Endothelial cell of umbilical vein (primary cell): ENCODE results near the gene BMPR2. TPM values are rescaled to one million over a fixed set of nuclear protein-coding genes. Genes with fewer than 3 reads are reported as not detected.
A peak's percentile ranks its signal among the peaks of the same experiment; 100 is the strongest.
"Not testable (repeated sequence)": the region's sequence is repeated elsewhere in the genome, so short reads cannot be mapped to it uniquely, and the experiment has no call there.

Experiments
- BruUV-seq: library from RNA; stranded (reverse); fragments of 400-500 nt; replicated peaks from 2 replicates; lab custom pipeline; 2021; lab: Mats Ljungman, UMichigan
- CTCF ChIA-PET: fragments of 300-600, 350-600 bp; sonication (Branson Sonifier 250); formaldehyde crosslinking; loops from one replicate; lab custom pipeline; 2021; ENCODE audit warnings: antibody characterized with exemption, inconsistent platforms; lab: Charles Lee
- POLR2A ChIA-PET: fragments of 300-600, 350-600 bp; sonication (Branson Sonifier 250); formaldehyde crosslinking; loops from one replicate; lab custom pipeline; 2021; ENCODE audit warnings: antibody characterized with exemption, inconsistent platforms; lab: Charles Lee
- DNase-seq: peaks from one replicate; pipeline ENCODE4 v3.0.0-alpha.2; 2011; ENCODE audit warnings: low read depth, low spot score
- FAIRE-seq: peaks from 2 replicates; lab custom pipeline; 2011; peaks lifted over from hg19 to GRCh38; lab: Jason Lieb, UNC
- H2AFZ ChIP-seq: 2 replicates; pipeline ENCODE4 v1.6.0; 2012; ENCODE audit warnings: low read depth, low read length, control low read depth, inconsistent platforms
- H3K27ac ChIP-seq: 2 replicates; pipeline ENCODE4 v1.5.1; 2011; ENCODE audit warnings: low read depth, mild to moderate bottlenecking, control low read depth, low read length, moderate library complexity; ENCODE audit not compliant: insufficient read depth
- H3K27me3 ChIP-seq, 2 experiments: 2 replicates each; pipeline versions ENCODE4 v1.6.0 to v1.6.1; 2011; ENCODE audit warnings: low read length in 2 of 2, mixed read lengths in 1 of 2; ENCODE audit not compliant: control insufficient read depth in 2 of 2, insufficient read depth in 2 of 2
- H3K36me3 ChIP-seq, 2 experiments: 2 replicates in 1 of 2; 3 replicates in 1 of 2; pipeline ENCODE4 v1.5.1; 2011; ENCODE audit warnings: low read length in 2 of 2, mild to moderate bottlenecking in 1 of 2, moderate library complexity in 1 of 2; ENCODE audit not compliant: control insufficient read depth in 2 of 2, insufficient read depth in 2 of 2; ENCODE audit errors: extremely low read depth in 1 of 2
- H3K4me1 ChIP-seq: 3 replicates; pipeline ENCODE4 v1.5.1; 2011; ENCODE audit warnings: mild to moderate bottlenecking, low read length; ENCODE audit not compliant: control insufficient read depth, insufficient read depth; ENCODE audit errors: extremely low read depth
- H3K4me2 ChIP-seq: 2 replicates; pipeline ENCODE4 v1.6.1; 2011; ENCODE audit warnings: low read length, control low read depth, mixed read lengths; ENCODE audit not compliant: insufficient read depth
- H3K4me3 ChIP-seq, 3 experiments: fragments of 200-600 bp in 1 of 3; sonication (generic), shearing (Covaris generic) in 1 of 3; replicated peaks in 1 of 3; 2 replicates each; pipeline ENCODE4 v1.5.1; 2011 to 2016; ENCODE audit warnings: control low read depth in 3 of 3, low read length in 3 of 3, mild to moderate bottlenecking in 2 of 3, inconsistent platforms in 1 of 3, low read depth in 1 of 3, moderate library complexity in 1 of 3; ENCODE audit not compliant: insufficient read depth in 1 of 3
- H3K79me2 ChIP-seq: 2 replicates; pipeline ENCODE4 v1.6.0; 2012; ENCODE audit warnings: low read length, inconsistent platforms; ENCODE audit not compliant: control insufficient read depth, insufficient read depth
- H3K9ac ChIP-seq: replicated peaks from 2 replicates; pipeline ENCODE3; 2011; ENCODE audit warnings: low read length, control low read depth; ENCODE audit not compliant: insufficient read depth; ENCODE audit errors: extremely low read depth
- H3K9me1 ChIP-seq: replicated peaks from 3 replicates; pipeline ENCODE4 v1.6.0; 2011; ENCODE audit warnings: mild to moderate bottlenecking, low read length; ENCODE audit not compliant: control insufficient read depth, insufficient read depth; ENCODE audit errors: extremely low read depth
- H3K9me3 ChIP-seq: replicated peaks from 2 replicates; pipeline ENCODE4 v1.5.1; 2012; ENCODE audit warnings: low read length, inconsistent platforms; ENCODE audit not compliant: control insufficient read depth, insufficient read depth
- H4K20me1 ChIP-seq: replicated peaks from 2 replicates; pipeline ENCODE3; 2011; ENCODE audit warnings: mild to moderate bottlenecking, low read length; ENCODE audit not compliant: control insufficient read depth, insufficient read depth; ENCODE audit errors: extremely low read depth
- EZH2 ChIP-seq: IDR thresholded peaks from 2 replicates; pipeline ENCODE4 v1.6.1; 2012; ENCODE audit warnings: borderline replicate concordance, low read depth, mild to moderate bottlenecking, moderate library complexity, low read length, inconsistent platforms; ENCODE audit not compliant: severe bottlenecking
- GATA2 ChIP-seq: IDR thresholded peaks from 2 replicates; pipeline ENCODE4 v1.7.0; 2011; ENCODE audit warnings: low read depth, mild to moderate bottlenecking, moderate library complexity, mixed read lengths, low read length; ENCODE audit not compliant: insufficient read length, insufficient read depth
- JUN ChIP-seq: IDR thresholded peaks from 2 replicates; pipeline ENCODE4 v1.6.1; 2011; ENCODE audit warnings: borderline replicate concordance, low read depth; ENCODE audit not compliant: insufficient read length, insufficient read depth
- POLR2A ChIP-seq: IDR thresholded peaks from 2 replicates; pipeline ENCODE4 v1.6.1; 2012; ENCODE audit warnings: low read depth, mild to moderate bottlenecking, control low read depth, low read length
- POLR2AphosphoS5 ChIP-seq: IDR thresholded peaks from 2 replicates; pipeline ENCODE4 v1.6.1; 2012; ENCODE audit warnings: low read depth, mild to moderate bottlenecking, control low read depth, low read length, moderate library complexity; ENCODE audit not compliant: insufficient read depth
- dilution Hi-C: fragments of 300-500 bp; cut with MboI; formaldehyde crosslinking; loops from one replicate; pipeline ENCODE4 v1.15.0; 2019; ENCODE audit warnings: low sequenced_read_pairs; ENCODE audit not compliant: extremely low pct_ligation_motif_present
- intact Hi-C: fragments of 100-400 bp; cut with micrococcal nuclease; formaldehyde crosslinking; loops from one replicate; pipeline ENCODE4 v1.10.0; 2022
- polyA plus RNA-seq, 4 experiments: library from polyadenylated mRNA; depleted of rRNA in 3 of 4; stranded (reverse) in 3 of 4; unstranded in 1 of 4; fragments of >200 nt; gene quantifications; 2 replicates each; pipeline versions ENCODE4 v1.2.1 to v1.2.3, GENCODE V29; 2011 to 2012; ENCODE audit warnings: missing spikeins in 1 of 4
- total RNA-seq: library from RNA; stranded (reverse); gene quantifications from 2 replicates; pipeline ENCODE4 v1.2.3, GENCODE V29; 2021
- TF ChIP-seq, protein P1 (sequence below), 2 donors: IDR thresholded peaks; 1 replicate in 1 of 2; 2 replicates in 1 of 2; pipeline ENCODE4 v1.5.1; 2011; ENCODE audit warnings: low read length in 2 of 2, mild to moderate bottlenecking in 2 of 2, moderate library complexity in 2 of 2, control low read depth in 1 of 2, inconsistent platforms in 1 of 2, low read depth in 1 of 2; ENCODE audit not compliant: insufficient read depth in 1 of 2; ENCODE audit errors: extremely low read depth in 1 of 2
- TF ChIP-seq, protein P2 (sequence below): IDR thresholded peaks from 2 replicates; pipeline ENCODE4 v1.6.1; 2011; ENCODE audit not compliant: insufficient read depth, insufficient read length

Gene BMPR2
- total and polyA plus RNA-seq, 2 donors (not counting 3 experiments of a cell fraction or from before 2014, with no cell fraction given), result 35.8 to 113 TPM

DNA sequence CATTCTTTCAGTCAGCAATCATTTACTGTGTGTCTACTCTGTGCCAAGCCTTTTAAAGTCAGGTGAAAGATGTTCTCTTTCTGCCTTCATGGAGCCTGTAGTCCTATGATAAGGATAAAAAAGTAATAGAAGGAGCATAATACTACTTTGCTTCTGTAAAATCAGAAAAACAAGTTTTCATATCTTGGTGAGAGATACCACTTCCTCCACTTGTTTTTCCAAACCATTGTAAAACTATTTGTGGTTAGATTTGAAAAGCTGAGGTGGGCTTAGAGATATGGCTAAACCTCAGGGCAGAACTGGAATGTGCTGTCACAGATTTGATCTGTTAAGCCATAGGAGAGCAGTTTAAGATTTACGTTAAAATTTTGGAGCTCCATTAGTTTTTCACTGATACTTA, 153.9 kb downstream of the BMPR2 start:
- H3K4me2 ChIP-seq, result peak overlapping the region; percentile 75
- H3K9me3 ChIP-seq, result no peaks in the 10 kb centered on the region
- H3K27ac ChIP-seq, result peak overlapping the region; percentile 3
- FAIRE-seq (no peak), DNase-seq (peak; percentile 43)
- intact Hi-C loops, result loop anchor here (5.0 kb wide), 1 partner anchor 153 kb away; the partner anchor contains the start of gene BMPR2
- BruUV-seq, result no TSS peak
- H3K4me3 ChIP-seq, result no peak overlapping the region
- peak; percentile 34 for TF ChIP-seq POLR2AphosphoS5
- no peak for TF ChIP-seq EZH2
- no peak for TF ChIP-seq POLR2A
- no peak for TF ChIP-seq JUN
- TF ChIP-seq GATA2, result peak; percentile 76
- TF ChIP-seq, protein P1, sequence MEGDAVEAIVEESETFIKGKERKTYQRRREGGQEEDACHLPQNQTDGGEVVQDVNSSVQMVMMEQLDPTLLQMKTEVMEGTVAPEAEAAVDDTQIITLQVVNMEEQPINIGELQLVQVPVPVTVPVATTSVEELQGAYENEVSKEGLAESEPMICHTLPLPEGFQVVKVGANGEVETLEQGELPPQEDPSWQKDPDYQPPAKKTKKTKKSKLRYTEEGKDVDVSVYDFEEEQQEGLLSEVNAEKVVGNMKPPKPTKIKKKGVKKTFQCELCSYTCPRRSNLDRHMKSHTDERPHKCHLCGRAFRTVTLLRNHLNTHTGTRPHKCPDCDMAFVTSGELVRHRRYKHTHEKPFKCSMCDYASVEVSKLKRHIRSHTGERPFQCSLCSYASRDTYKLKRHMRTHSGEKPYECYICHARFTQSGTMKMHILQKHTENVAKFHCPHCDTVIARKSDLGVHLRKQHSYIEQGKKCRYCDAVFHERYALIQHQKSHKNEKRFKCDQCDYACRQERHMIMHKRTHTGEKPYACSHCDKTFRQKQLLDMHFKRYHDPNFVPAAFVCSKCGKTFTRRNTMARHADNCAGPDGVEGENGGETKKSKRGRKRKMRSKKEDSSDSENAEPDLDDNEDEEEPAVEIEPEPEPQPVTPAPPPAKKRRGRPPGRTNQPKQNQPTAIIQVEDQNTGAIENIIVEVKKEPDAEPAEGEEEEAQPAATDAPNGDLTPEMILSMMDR (IDR thresholded peaks at IDR 0.05; ENCODE audit: extremely low read depth in 1 of 2, insufficient read depth in 1 of 2, low read depth in 1 of 2, low read length in 2 of 2), result no peak
- TF ChIP-seq, protein P2, sequence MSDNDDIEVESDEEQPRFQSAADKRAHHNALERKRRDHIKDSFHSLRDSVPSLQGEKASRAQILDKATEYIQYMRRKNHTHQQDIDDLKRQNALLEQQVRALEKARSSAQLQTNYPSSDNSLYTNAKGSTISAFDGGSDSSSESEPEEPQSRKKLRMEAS, result no peak
- POLR2A ChIA-PET, result no interaction called here
- H3K9ac ChIP-seq, result no peak overlapping the region
- H3K79me2 ChIP-seq, result peaks cover 2% of the 10 kb centered on the region
- peaks cover 5 to 10% of the 10 kb centered on the region in 2 experiments for H3K36me3 ChIP-seq
- no peak overlapping the region for H2AFZ ChIP-seq
- H4K20me1 ChIP-seq, result peaks cover 2% of the 10 kb centered on the region
- H3K4me1 ChIP-seq, result peaks cover 24% of the 10 kb centered on the region
- H3K9me1 ChIP-seq, result peaks cover 2% of the 10 kb centered on the region
- dilution Hi-C loops, result no loop called here
- H3K27me3 ChIP-seq, result no peaks in the 10 kb centered on the region
- CTCF ChIA-PET, result interaction anchor here (1.0 kb wide), 1 partner anchor 251 kb away, joined by 4 read pairs; no protein-coding TSS in a partner anchor

DNA sequence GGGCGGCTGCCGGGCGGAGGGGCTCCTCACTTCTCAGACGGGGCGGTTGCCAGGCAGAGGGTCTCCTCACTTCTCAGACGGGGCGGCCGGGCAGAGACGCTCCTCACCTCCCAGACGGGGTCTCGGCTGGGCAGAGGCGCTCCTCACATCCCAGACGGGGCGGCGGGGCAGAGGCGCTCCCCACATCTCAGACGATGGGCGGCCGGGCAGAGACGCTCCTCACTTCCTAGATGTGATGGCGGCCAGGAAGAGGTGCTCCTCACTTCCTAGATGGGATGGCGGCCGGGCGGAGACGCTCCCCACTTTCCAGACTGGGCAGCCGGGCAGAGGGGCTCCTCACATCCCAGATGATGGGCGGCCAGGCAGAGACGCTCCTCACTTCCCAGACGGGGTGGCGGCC, 159.2 kb downstream of the BMPR2 start:
- POLR2A ChIA-PET, H3K9me1 ChIP-seq, H3K4me2 ChIP-seq, H4K20me1 ChIP-seq, H3K9ac ChIP-seq, H3K4me1 ChIP-seq, DNase-seq, H3K9me3 ChIP-seq, H3K4me3 ChIP-seq, BruUV-seq, intact Hi-C loops, H3K36me3 ChIP-seq, H2AFZ ChIP-seq, CTCF ChIA-PET, FAIRE-seq, dilution Hi-C loops, H3K79me2 ChIP-seq, H3K27me3 ChIP-seq, H3K27ac ChIP-seq: not testable (repeated sequence)
